ENCODE results near the gene FXYD5. TPM values are rescaled to one million over a fixed set of nuclear protein-coding genes. Genes with fewer than 3 reads are reported as not detected.

FXYD5 gene
- total and polyA plus RNA-seq, 4 donors = 9.3 to 52.5 (median 21.8) TPM

DNA sequence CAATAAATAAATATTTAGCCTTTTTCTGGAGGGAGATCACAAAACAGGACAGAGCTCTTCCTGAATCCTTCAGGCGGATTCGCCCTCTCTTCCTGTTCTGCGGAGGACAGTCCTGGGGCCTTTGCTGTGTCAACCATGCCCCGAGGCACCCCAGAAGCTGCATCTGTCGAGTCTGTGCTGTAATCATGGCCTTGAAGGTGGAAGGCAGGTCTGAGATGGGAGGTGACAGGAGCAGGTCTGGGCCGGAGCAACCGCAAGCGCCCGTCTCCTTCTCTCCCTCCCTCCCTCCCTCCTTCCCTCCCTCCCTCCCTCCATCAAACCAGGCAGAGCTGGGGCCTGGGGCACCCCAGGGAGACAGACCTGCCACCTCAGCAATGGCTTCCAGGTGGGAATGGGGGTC, 43.6 kb upstream of the FXYD5 start:
- H3K27me3 ChIP-seq (ENCODE audit: control insufficient read depth, insufficient read depth, low read length) = no peaks in the 10 kb centered on the region
- H3K4me3 ChIP-seq (ENCODE audit: low read depth, low read length) = no peak overlapping the region
- no peaks in the 10 kb centered on the region for H3K36me3 ChIP-seq (ENCODE audit: control insufficient read depth, insufficient read depth, low read length)
- WGBS (ENCODE audit: insufficient coverage) = 80% methylated on average over 2 of the region's 9 CpGs
- DNase-seq (ENCODE audit: low read depth in 4 of 6, low spot score in 6 of 6) = no peak
- no peak overlapping the region for H3K27ac ChIP-seq (ENCODE audit: low read depth, low read length)
- H3K9me3 ChIP-seq (ENCODE audit: control insufficient read depth, insufficient read depth, low read length) = no peaks in the 10 kb centered on the region
- H3K4me1 ChIP-seq (ENCODE audit: control insufficient read depth, insufficient read depth, low read length) = peaks cover 35% of the 10 kb centered on the region

DNA sequence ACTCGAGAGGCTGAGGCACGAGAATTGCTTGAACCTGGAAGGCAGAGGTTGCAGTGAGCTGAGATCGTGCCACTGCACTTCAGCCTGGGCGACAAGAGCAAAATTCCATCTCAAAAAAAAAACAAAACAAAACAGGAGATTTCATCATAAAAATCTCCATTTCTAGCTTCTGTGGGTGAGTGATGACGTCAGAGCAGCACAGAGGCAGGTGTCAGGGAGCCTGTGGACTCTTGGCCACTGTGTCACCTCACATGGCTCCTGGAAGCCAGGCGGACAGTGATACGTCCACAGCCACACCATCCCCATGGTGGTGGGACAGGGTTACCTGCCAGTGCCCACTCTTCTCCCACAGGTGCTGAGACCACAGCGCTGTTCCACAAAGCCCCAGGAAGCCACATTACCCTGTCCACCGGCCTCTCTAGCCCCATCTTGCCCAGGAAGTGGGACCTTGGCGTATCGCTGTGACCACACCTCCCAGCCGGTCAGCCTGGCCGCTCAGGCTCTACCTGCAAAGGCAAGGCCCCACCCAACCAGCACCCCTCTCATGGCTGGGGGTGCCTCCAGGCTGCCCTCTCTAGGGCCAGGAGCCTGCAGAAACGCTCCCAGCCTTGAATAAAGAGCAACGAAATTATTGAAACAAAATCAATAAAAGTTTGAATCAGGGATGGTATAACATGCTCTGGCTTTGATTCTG, 41.4 kb upstream of the FXYD5 start:
- no peaks in the 10 kb centered on the region for H3K36me3 ChIP-seq (ENCODE audit: control insufficient read depth, insufficient read depth, low read length)
- no peaks in the 10 kb centered on the region for H3K9me3 ChIP-seq (ENCODE audit: control insufficient read depth, insufficient read depth, low read length)
- no peak for DNase-seq (ENCODE audit: low read depth in 4 of 6, low spot score in 6 of 6)
- whole genome bisulfite sequencing (ENCODE audit: insufficient coverage) = 85% methylated on average over 11 of the region's 15 CpGs
- H3K4me3 ChIP-seq (ENCODE audit: low read depth, low read length) = no peak overlapping the region
- no peak overlapping the region for H3K27ac ChIP-seq (ENCODE audit: low read depth, low read length)
- H3K4me1 ChIP-seq (ENCODE audit: control insufficient read depth, insufficient read depth, low read length) = peaks cover 53% of the 10 kb centered on the region
- H3K27me3 ChIP-seq (ENCODE audit: control insufficient read depth, insufficient read depth, low read length) = no peaks in the 10 kb centered on the region

DNA sequence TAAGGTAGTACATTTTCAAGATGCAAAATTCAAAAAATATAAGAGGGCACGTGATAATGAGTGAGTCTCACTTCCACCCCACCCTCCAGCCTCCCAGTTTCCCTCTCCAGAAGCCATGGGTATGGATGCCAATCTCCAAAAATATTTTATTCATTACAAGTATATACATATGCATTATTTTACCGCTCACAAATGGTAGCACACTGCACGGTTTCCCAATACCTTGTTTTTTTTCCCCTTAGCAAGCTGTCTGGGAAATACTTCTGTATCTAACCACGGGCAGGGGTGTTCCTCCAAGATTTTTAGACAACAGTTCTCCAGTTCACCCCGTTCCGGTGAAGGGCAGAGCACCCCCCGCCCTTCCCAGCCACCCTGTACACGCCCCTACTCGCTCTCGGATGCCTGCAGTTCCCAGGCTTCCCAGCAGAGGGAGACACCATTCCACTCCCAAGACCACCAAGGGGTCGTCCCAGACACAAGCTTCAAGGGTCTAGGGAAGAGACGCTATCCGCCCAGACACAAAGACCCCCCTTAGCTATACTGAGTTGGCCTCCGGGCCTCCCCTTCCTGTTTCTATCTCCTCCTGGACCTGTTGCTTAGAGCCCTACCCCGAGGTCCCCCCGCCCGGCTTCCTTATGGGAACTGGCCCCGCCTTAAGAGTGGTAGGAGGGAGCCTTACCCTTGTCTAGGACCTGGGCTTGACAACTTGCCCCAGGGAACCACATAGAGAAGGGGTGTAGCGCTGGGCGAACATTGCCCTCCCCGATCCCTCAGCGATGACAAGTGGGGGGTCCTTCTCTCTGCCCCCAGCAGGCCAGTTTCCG, 40.0 kb upstream of the FXYD5 start:
- Histone ChIP-seq H3K9me3 (ENCODE audit: control insufficient read depth, insufficient read depth, low read length) (no peaks in the 10 kb centered on the region), H3K4me1 (ENCODE audit: control insufficient read depth, insufficient read depth, low read length) (peaks cover 62% of the 10 kb centered on the region), H3K36me3 (ENCODE audit: control insufficient read depth, insufficient read depth, low read length) (no peaks in the 10 kb centered on the region), H3K27me3 (ENCODE audit: control insufficient read depth, insufficient read depth, low read length) (no peaks in the 10 kb centered on the region), H3K27ac (ENCODE audit: low read depth, low read length) (peak overlapping the region; percentile 88), H3K4me3 (ENCODE audit: low read depth, low read length) (peak overlapping the region; percentile 29)
- WGBS (ENCODE audit: insufficient coverage) = 3% methylated on average over 18 of the region's 23 CpGs
- peak in 4 of 6 donors; percentile 68 to 94 (median 80) for DNase-seq (ENCODE audit: low read depth in 4 of 6, low spot score in 6 of 6)

DNA sequence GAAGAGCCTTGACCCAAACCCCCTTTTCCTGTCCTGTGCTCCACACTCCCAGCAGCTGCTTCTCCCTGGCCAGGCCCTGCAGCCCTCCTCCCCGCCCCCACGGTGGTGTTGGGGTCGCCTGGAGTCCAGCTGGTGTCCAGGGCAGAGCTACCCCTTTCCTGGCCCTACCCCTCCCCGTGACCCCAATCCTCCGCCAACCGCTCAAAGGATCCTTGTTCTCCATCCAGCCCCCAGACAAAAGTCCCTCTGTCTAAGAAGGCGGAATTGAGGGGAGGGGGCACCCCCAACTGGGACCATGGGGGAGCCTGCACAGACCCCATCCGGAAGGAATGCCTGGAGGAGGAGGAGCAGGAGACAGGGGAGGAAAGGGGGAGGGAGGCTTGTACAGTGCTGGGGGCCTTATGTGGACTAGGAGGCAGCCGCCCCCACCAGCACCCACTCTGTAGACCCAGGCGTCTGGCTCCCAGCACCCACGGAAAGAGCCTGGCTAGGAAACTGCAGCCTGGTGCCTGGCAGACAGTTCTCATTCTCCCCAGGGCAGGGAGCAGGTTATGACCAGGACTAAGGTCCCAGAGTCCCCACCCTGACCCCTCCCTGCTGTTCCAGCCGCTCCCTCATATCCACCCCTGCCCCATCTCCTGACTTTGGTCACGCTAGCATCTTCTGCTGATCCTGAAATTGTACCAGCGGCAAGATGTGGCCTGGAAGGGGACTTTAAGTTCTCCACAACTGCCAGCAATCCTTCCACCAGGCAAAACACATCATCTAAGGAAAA, 39.2 kb upstream of the FXYD5 start, which contains the start of gene FXYD3:
FXYD3 (plus strand) TSS at position 647 of the 775 bp plus-strand sequence. CDS start 3,554 bp downstream, outside the sequence.
- H3K27me3 ChIP-seq (ENCODE audit: control insufficient read depth, insufficient read depth, low read length) = no peaks in the 10 kb centered on the region
- peaks cover 58% of the 10 kb centered on the region for H3K4me1 ChIP-seq (ENCODE audit: control insufficient read depth, insufficient read depth, low read length)
- WGBS (ENCODE audit: insufficient coverage) = 33% methylated on average over 7 of the region's 14 CpGs
- DNase-seq (ENCODE audit: low read depth in 4 of 6, low spot score in 6 of 6) = peak in 4 of 6 donors; percentile 59 to 91 (median 72)
- H3K27ac ChIP-seq (ENCODE audit: low read depth, low read length) = peak within 1 kb of the TSS; percentile 88
- H3K4me3 ChIP-seq (ENCODE audit: low read depth, low read length) = peak within 1 kb of the TSS; percentile 29
- H3K36me3 ChIP-seq (ENCODE audit: control insufficient read depth, insufficient read depth, low read length) = no peaks in the 10 kb centered on the region
- no peaks in the 10 kb centered on the region for H3K9me3 ChIP-seq (ENCODE audit: control insufficient read depth, insufficient read depth, low read length)

DNA sequence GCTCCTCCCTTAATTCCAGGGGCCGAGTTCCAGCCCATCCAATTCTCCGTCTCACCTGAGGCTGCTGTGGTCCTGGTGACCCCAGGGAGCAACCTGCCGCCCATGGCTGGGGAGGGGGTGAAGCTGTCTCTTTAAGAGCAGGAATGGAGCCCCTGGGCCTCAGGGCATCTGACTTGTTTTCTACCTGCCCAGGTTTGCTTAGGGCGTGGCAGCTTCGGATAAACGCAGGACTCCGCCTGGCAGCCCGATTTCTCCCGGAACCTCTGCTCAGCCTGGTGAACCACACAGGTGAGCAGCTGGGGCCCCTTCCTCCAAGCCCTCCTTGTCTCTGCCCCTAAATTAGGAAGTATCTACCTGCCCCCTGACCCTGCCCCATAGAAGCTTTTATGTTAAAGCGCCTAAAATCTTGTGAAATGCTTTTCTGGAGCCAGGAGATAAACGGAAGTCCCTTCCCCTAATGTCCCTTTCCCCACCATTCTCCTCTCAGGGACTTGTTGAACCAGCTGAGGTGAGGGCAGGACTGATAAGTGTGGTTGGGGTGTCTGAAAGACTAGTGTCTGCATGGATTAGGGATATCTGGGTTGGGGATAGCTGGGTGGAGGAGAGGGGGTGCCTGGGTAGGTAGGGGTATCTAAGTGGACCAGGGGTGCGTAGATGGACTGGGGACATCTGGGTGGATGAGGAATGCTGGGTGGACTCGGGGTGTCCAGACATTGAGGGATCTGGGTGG, 38.3 kb upstream of the FXYD5 start:
- H3K9me3 ChIP-seq (ENCODE audit: control insufficient read depth, insufficient read depth, low read length) = no peaks in the 10 kb centered on the region
- H3K27ac ChIP-seq (ENCODE audit: low read depth, low read length) = peak overlapping the region; percentile 88
- WGBS (ENCODE audit: insufficient coverage) = 88% methylated on average over 9 of the region's 13 CpGs
- peaks cover 58% of the 10 kb centered on the region for H3K4me1 ChIP-seq (ENCODE audit: control insufficient read depth, insufficient read depth, low read length)
- no peak overlapping the region for H3K4me3 ChIP-seq (ENCODE audit: low read depth, low read length)
- H3K36me3 ChIP-seq (ENCODE audit: control insufficient read depth, insufficient read depth, low read length) = no peaks in the 10 kb centered on the region
- H3K27me3 ChIP-seq (ENCODE audit: control insufficient read depth, insufficient read depth, low read length) = no peaks in the 10 kb centered on the region
- DNase-seq (ENCODE audit: low read depth in 4 of 6, low spot score in 6 of 6) = no peak

DNA sequence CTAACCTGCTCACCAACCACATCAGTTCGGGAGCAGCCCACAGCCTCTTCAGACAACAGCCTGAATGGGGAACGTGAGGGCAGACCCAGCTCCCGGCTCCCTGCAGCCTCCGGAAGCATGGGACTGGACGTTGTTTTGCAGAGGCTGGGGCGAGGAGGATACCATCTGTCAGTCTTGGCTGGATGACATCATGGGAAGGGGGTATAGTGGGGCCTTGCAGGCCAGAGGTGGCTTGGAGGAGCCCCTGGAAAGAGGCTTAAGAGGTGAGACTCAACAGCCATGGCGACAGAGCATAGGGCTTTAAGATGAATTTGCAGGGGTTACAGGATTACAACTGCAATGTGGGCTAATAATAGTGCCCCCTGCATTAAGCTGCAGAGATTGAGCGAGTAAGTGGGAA, 37.4 kb upstream of the FXYD5 start:
- H3K4me1 ChIP-seq (ENCODE audit: control insufficient read depth, insufficient read depth, low read length) = peaks cover 52% of the 10 kb centered on the region
- no peaks in the 10 kb centered on the region for H3K27me3 ChIP-seq (ENCODE audit: control insufficient read depth, insufficient read depth, low read length)
- 51% methylated on average over 8 of the region's 8 CpGs for WGBS (ENCODE audit: insufficient coverage)
- DNase-seq (ENCODE audit: low read depth in 4 of 6, low spot score in 6 of 6) = no peak
- H3K4me3 ChIP-seq (ENCODE audit: low read depth, low read length) = no peak overlapping the region
- no peaks in the 10 kb centered on the region for H3K9me3 ChIP-seq (ENCODE audit: control insufficient read depth, insufficient read depth, low read length)
- no peaks in the 10 kb centered on the region for H3K36me3 ChIP-seq (ENCODE audit: control insufficient read depth, insufficient read depth, low read length)
- no peak overlapping the region for H3K27ac ChIP-seq (ENCODE audit: low read depth, low read length)

DNA sequence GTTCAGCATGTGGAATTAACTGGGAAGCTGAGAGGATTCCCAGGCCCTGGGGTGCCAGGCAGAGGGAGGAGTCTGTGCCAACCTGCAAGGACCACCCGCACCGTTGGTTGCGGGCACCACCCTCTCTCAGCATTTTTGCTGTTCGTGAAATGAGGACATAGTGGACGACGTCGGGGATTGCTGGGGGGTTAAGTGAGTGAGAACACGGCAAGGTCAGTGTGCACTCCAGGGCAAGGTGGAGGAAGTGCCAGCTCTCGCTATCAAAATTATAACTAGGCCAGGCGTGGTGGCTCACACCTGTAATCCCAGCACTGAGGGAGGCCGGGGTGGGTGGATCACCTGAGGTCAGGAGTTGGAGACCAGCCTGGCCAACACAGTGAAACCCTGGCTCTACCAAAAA, 36.7 kb upstream of the FXYD5 start:
- H3K36me3 ChIP-seq (ENCODE audit: control insufficient read depth, insufficient read depth, low read length) = no peaks in the 10 kb centered on the region
- 79% methylated on average over 11 of the region's 11 CpGs for WGBS (ENCODE audit: insufficient coverage)
- H3K27ac ChIP-seq (ENCODE audit: low read depth, low read length) = no peak overlapping the region
- no peaks in the 10 kb centered on the region for H3K27me3 ChIP-seq (ENCODE audit: control insufficient read depth, insufficient read depth, low read length)
- H3K9me3 ChIP-seq (ENCODE audit: control insufficient read depth, insufficient read depth, low read length) = no peaks in the 10 kb centered on the region
- DNase-seq (ENCODE audit: low read depth in 4 of 6, low spot score in 6 of 6) = no peak
- no peak overlapping the region for H3K4me3 ChIP-seq (ENCODE audit: low read depth, low read length)
- peaks cover 54% of the 10 kb centered on the region for H3K4me1 ChIP-seq (ENCODE audit: control insufficient read depth, insufficient read depth, low read length)

DNA sequence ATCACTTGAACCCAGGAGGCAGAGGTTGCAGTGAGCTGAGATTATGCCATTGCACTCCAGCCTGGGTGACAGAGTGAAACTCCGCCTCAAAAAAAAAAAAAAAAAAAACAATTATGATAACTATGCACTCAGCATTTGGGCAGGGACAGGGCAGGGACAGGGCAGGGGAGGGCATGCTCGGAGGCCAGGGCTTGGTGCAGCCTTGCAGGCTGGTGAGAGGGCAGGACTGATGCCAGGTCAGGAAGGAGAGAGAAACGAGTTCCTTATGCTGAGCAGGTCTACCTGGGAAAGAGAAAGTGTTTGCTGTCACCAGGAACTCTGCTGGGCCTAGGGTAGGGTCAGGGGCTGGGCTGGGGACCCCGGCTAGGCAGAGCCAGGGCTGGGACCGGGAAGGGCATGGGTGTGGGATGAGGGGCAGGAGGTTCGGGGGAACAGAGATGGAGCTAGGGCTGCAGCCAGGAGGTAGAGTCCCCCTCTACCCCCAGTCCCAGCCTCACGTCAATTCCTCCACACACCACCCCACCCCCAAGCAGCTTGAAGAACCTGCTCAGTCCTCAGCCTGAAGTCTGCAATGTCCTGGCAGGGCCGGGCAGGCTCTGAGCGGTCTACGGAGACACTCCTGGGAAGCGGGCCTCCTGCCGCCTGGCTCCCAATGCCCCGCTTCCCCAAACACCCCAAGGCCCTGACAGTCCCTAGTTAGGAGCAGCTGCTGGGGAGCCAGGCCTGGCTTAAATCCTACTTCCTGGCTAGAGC, 36.1 kb upstream of the FXYD5 start:
- peak overlapping the region; percentile 40 for H3K27ac ChIP-seq (ENCODE audit: low read depth, low read length)
- H3K4me1 ChIP-seq (ENCODE audit: control insufficient read depth, insufficient read depth, low read length) = peaks cover 57% of the 10 kb centered on the region
- no peak overlapping the region for H3K4me3 ChIP-seq (ENCODE audit: low read depth, low read length)
- H3K9me3 ChIP-seq (ENCODE audit: control insufficient read depth, insufficient read depth, low read length) = no peaks in the 10 kb centered on the region
- whole genome bisulfite sequencing (ENCODE audit: insufficient coverage) = 84% methylated on average over 9 of the region's 13 CpGs
- no peaks in the 10 kb centered on the region for H3K36me3 ChIP-seq (ENCODE audit: control insufficient read depth, insufficient read depth, low read length)
- no peak for DNase-seq (ENCODE audit: low read depth in 4 of 6, low spot score in 6 of 6)
- no peaks in the 10 kb centered on the region for H3K27me3 ChIP-seq (ENCODE audit: control insufficient read depth, insufficient read depth, low read length)

Measured in spinal cord (tissue), 10 donors.